WTC11 (cell line): ENCODE measurements around the gene RXRA.

Experiments used
- CTCF ChIP-seq: fragments of 200-600 bp; IDR thresholded peaks from 2 replicates; pipeline ENCODE4 v1.8.0; 2022; ENCODE audit warnings: antibody characterized with exemption
- EMX1 ChIP-seq: fragments of 250-450 bp; sonication (Bioruptor Pico); IDR thresholded peaks from 2 replicates; pipeline ENCODE4 v1.8.0; 2021; ENCODE audit warnings: mild to moderate bottlenecking
- FOXK1 ChIP-seq: sonication (generic); formaldehyde crosslinking; IDR thresholded peaks from 2 replicates; pipeline ENCODE4 v1.8.0; 2022; ENCODE audit warnings: mild to moderate bottlenecking, moderate library complexity, missing genetic modification reagents
- FOXP4 ChIP-seq: sonication (generic); formaldehyde crosslinking; IDR thresholded peaks from 2 replicates; pipeline ENCODE4 v1.8.0; 2022; ENCODE audit warnings: mild to moderate bottlenecking, missing genetic modification reagents
- MAX ChIP-seq: sonication (generic); formaldehyde crosslinking; IDR thresholded peaks from 2 replicates; pipeline ENCODE4 v1.8.0; 2022; ENCODE audit warnings: mild to moderate bottlenecking, missing genetic modification reagents
- NR2C2 ChIP-seq: sonication (generic); formaldehyde crosslinking; IDR thresholded peaks from 2 replicates; pipeline ENCODE4 v1.8.0; 2022; ENCODE audit warnings: mild to moderate bottlenecking, missing genetic modification reagents
- OVOL2 ChIP-seq: fragments of 250-450 bp; sonication (Bioruptor Pico); IDR thresholded peaks from 2 replicates; pipeline ENCODE4 v1.9.0; 2021; ENCODE audit warnings: mild to moderate bottlenecking, borderline replicate concordance
- RELA ChIP-seq: sonication (generic); formaldehyde crosslinking; IDR thresholded peaks from 2 replicates; pipeline ENCODE4 v1.8.1; 2022; ENCODE audit warnings: missing genetic modification reagents, mild to moderate bottlenecking, borderline replicate concordance
- SMAD4 ChIP-seq: sonication (generic); formaldehyde crosslinking; IDR thresholded peaks from 2 replicates; pipeline ENCODE4 v1.8.0; 2022; ENCODE audit warnings: mild to moderate bottlenecking, missing genetic modification reagents
- SP1 ChIP-seq: sonication (generic); formaldehyde crosslinking; conservative IDR thresholded peaks from 2 replicates; pipeline ENCODE4 v1.8.1; 2022; ENCODE audit warnings: missing genetic modification reagents
- TP53 ChIP-seq: sonication (generic); formaldehyde crosslinking; IDR thresholded peaks from 2 replicates; pipeline ENCODE4 v1.8.1; 2023; ENCODE audit warnings: mild to moderate bottlenecking, missing genetic modification reagents
- ZBTB43 ChIP-seq: sonication (generic); formaldehyde crosslinking; IDR thresholded peaks from 2 replicates; pipeline ENCODE4 v1.8.1; 2023; ENCODE audit warnings: mild to moderate bottlenecking, missing genetic modification reagents
- ZNF396 ChIP-seq: fragments of 250-450 bp; sonication (Bioruptor Pico); IDR thresholded peaks from 2 replicates; pipeline ENCODE4 v1.8.0; 2021; ENCODE audit warnings: mild to moderate bottlenecking, moderate library complexity, borderline replicate concordance
- TF ChIP-seq, protein P1 (sequence below): sonication (generic); formaldehyde crosslinking; IDR thresholded peaks from 2 replicates; pipeline ENCODE4 v1.8.1; 2023; ENCODE audit warnings: mild to moderate bottlenecking, moderate library complexity, missing genetic modification reagents

- no peak for TF ChIP-seq SP1 (CRISPR knock-in tag)
- TF ChIP-seq CTCF = no peak
- no peak for TF ChIP-seq MAX
- no peak for TF ChIP-seq FOXP4
- no peak for TF ChIP-seq ZBTB43 (CRISPR knock-in tag)
- TF ChIP-seq OVOL2 (CRISPR knock-in tag) = no peak
- TF ChIP-seq NR2C2 (CRISPR knock-in tag) = no peak
- no peak for TF ChIP-seq EMX1
- TF ChIP-seq FOXK1 (CRISPR knock-in tag) = no peak
- TF ChIP-seq RELA = no peak
- no peak for TF ChIP-seq ZNF396 (CRISPR knock-in tag)
- TF ChIP-seq SMAD4 = no peak
- TF ChIP-seq, protein P1, sequence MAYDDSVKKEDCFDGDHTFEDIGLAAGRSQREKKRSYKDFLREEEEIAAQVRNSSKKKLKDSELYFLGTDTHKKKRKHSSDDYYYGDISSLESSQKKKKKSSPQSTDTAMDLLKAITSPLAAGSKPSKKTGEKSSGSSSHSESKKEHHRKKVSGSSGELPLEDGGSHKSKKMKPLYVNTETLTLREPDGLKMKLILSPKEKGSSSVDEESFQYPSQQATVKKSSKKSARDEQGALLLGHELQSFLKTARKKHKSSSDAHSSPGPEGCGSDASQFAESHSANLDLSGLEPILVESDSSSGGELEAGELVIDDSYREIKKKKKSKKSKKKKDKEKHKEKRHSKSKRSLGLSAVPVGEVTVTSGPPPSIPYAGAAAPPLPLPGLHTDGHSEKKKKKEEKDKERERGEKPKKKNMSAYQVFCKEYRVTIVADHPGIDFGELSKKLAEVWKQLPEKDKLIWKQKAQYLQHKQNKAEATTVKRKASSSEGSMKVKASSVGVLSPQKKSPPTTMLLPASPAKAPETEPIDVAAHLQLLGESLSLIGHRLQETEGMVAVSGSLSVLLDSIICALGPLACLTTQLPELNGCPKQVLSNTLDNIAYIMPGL (CRISPR knock-in tag) = no peak
- no peak for TF ChIP-seq TP53 (CRISPR knock-in tag)
Observed at GRCh38 chr9:134317790-134318414, 8.4 kb upstream of the RXRA start.
